HL-60/S4 treated with phorbol 12-myristate 13-acetate at 8.2 ng/mL for 4 days and 3 days (cell line): Measurements from ENCODE around the gene CD1D.

Source experiments
- in situ Hi-C: fragments of 300-500 bp; cut with MboI; formaldehyde crosslinking; loops from 2 replicates; pipeline ENCODE4 v1.15.0; 2022; ENCODE audit warnings: low sequenced_read_pairs

CD1D gene

GRCh38 chr1:158180741-158181576, at the start of gene CD1D:
Gene CD1D, plus strand, starts transcription at chr1:158180895. Its CDS starts 207 bp downstream, at chr1:158181102.
- in situ Hi-C loops, result no loop called here

- in situ Hi-C loops, result no loop called here
Measured at GRCh38 chr1:158131217-158131616, 49.5 kb upstream of the CD1D start.

- in situ Hi-C loops, result no loop called here
Measured at GRCh38 chr1:158140764-158141192, 39.9 kb upstream of the CD1D start.

GRCh38 chr1:158145173-158145719, 35.4 kb upstream of the CD1D start:
- in situ Hi-C loops, result no loop called here

GRCh38 chr1:158146165-158146564, 34.5 kb upstream of the CD1D start:
- in situ Hi-C loops, result no loop called here

GRCh38 chr1:158146739-158147138, 34.0 kb upstream of the CD1D start:
- in situ Hi-C loops, result no loop called here

GRCh38 chr1:158147401-158147800, 33.3 kb upstream of the CD1D start:
- in situ Hi-C loops, result no loop called here

- in situ Hi-C loops, result no loop called here
Measured at GRCh38 chr1:158147869-158148268, 32.8 kb upstream of the CD1D start.

- in situ Hi-C loops, result no loop called here
Measured at GRCh38 chr1:158148468-158148867, 32.2 kb upstream of the CD1D start.

GRCh38 chr1:158149175-158149574, 31.5 kb upstream of the CD1D start:
- in situ Hi-C loops, result no loop called here

- in situ Hi-C loops, result no loop called here
Measured at GRCh38 chr1:158149577-158150269, 31.0 kb upstream of the CD1D start.

GRCh38 chr1:158150523-158150922, 30.2 kb upstream of the CD1D start:
- in situ Hi-C loops, result no loop called here

- in situ Hi-C loops, result no loop called here
Measured at GRCh38 chr1:158153179-158153578, 27.5 kb upstream of the CD1D start.

- in situ Hi-C loops, result no loop called here
Measured at GRCh38 chr1:158153746-158154444, 26.8 kb upstream of the CD1D start.

- in situ Hi-C loops, result no loop called here
Measured at GRCh38 chr1:158154501-158154900, 26.2 kb upstream of the CD1D start.

GRCh38 chr1:158155673-158156072, 25.0 kb upstream of the CD1D start:
- in situ Hi-C loops, result no loop called here

- in situ Hi-C loops, result no loop called here
Measured at GRCh38 chr1:158159597-158159996, 21.1 kb upstream of the CD1D start.

- in situ Hi-C loops, result no loop called here
Measured at GRCh38 chr1:158161446-158161845, 19.2 kb upstream of the CD1D start.

- in situ Hi-C loops, result no loop called here
Measured at GRCh38 chr1:158163000-158163947, 17.4 kb upstream of the CD1D start.

GRCh38 chr1:158169105-158169504, 11.6 kb upstream of the CD1D start:
- in situ Hi-C loops, result no loop called here
